Lower leg skin (tissue), 4 donors: ENCODE results near the gene ADARB2. TPM values are rescaled to one million over a fixed set of nuclear protein-coding genes. Genes with fewer than 3 reads are reported as not detected.
"Not testable (repeated sequence)": the region's sequence is repeated elsewhere in the genome, so short reads cannot be mapped to it uniquely, and the experiment has no call there.

Experiments used
- DNase-seq, 2 donors: peaks; one replicate each; pipeline ENCODE4 v3.0.0-alpha.2; 2019; ENCODE audit warnings: low spot score in 2 of 2
- H3K4me3 ChIP-seq: fragments of 200-600 bp; sonication (generic); 2 replicates; pipeline ENCODE4 v1.5.1; 2017; ENCODE audit warnings: mild to moderate bottlenecking, low read depth; ENCODE audit not compliant: poor library complexity, severe bottlenecking
- POLR2A ChIP-seq, 2 donors: fragments of 450-650 bp; IDR thresholded peaks; one replicate each; pipeline ENCODE4 v1.6.1; 2016 to 2017; ENCODE audit warnings: antibody characterized with exemption in 2 of 2, mild to moderate bottlenecking in 1 of 2, moderate library complexity in 1 of 2
- WGBS, 2 donors: methylation state at CpG; one replicate each; pipeline ENCODE4 v1.1.5; 2018; 5-methylcytosine and 5-hydroxymethylcytosine counted together
- intact Hi-C: fragments of 100-400 bp; cut with DNase I; formaldehyde crosslinking; loops from one replicate; pipeline ENCODE4 v1.15.0; 2023; ENCODE audit warnings: low total_unique reads
- total RNA-seq, 4 donors: library from RNA; depleted of rRNA; stranded (reverse); fragments of >200 nt; gene quantifications; one replicate each; pipeline ENCODE4 v1.1.0, GENCODE V29; 2016
- TF ChIP-seq, protein P1 (sequence below), 3 donors: fragments of 450-650 bp; IDR thresholded peaks; one replicate each; pipeline ENCODE4 v1.5.1; 2016; ENCODE audit warnings: antibody characterized with exemption in 3 of 3, mild to moderate bottlenecking in 3 of 3, moderate library complexity in 2 of 3

The ADARB2 gene
- total RNA-seq, 4 donors from 2014 or later, result 0.72 to 3.6 (median 1.8) TPM

DNA sequence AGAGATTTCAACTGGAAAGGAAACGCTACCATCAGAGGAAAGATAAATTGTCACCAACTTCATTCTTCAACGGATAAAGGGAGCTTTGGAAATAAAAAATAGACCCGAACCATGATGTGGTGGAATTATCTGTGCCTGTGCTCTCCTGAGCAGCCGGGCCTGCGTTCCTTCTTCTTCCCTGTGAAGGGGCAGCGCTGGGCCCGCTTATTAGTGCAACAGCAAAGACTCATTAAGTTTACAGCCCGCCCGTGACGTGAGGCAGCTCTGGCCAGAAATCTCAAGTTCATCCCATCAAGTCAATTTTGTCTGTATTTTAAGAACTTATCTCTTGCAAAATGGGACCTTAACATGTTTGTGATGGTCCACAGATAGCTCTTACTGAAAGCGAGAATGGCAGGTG is 193.7 kb downstream of the ADARB2 start:
- 85 to 89% methylated on average over 11 of the region's 11 CpGs for WGBS, 2 donors
- H3K4me3 ChIP-seq, result no peak overlapping the region
- intact Hi-C loops, result no loop called here
- TF ChIP-seq, protein P1, sequence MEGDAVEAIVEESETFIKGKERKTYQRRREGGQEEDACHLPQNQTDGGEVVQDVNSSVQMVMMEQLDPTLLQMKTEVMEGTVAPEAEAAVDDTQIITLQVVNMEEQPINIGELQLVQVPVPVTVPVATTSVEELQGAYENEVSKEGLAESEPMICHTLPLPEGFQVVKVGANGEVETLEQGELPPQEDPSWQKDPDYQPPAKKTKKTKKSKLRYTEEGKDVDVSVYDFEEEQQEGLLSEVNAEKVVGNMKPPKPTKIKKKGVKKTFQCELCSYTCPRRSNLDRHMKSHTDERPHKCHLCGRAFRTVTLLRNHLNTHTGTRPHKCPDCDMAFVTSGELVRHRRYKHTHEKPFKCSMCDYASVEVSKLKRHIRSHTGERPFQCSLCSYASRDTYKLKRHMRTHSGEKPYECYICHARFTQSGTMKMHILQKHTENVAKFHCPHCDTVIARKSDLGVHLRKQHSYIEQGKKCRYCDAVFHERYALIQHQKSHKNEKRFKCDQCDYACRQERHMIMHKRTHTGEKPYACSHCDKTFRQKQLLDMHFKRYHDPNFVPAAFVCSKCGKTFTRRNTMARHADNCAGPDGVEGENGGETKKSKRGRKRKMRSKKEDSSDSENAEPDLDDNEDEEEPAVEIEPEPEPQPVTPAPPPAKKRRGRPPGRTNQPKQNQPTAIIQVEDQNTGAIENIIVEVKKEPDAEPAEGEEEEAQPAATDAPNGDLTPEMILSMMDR (IDR thresholded peaks at IDR 0.05), result no peak
- TF ChIP-seq POLR2A (IDR thresholded peaks at IDR 0.05), result no peak
- peak in 1 of 2 donors; percentile 18 for DNase-seq

DNA sequence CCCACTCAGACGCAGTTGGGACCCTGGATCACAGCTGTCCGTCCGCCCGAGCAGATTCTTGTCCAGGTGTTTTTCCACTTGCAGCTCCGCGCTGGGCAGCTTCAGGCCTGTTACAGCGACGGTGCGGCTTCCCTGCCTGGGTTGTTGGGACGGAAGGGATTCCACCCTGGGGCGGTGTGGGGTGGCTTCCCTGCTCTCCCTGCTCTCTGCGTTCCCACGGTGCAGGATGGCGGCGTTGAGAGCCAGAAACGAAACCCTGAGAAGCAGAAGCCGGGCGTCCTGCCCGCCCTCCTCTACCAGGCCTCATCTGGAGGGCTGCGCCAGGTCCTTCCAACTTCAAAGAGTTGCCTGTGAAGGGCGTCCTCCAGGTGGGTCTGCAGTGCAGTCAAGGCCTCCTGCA is 194.4 kb downstream of the ADARB2 start:
- intact Hi-C loops, result no loop called here
- WGBS, 2 donors, result 64 to 68% methylated on average over 21 of the region's 21 CpGs
- no peak for TF ChIP-seq POLR2A (IDR thresholded peaks at IDR 0.05)
- TF ChIP-seq, protein P1 (IDR thresholded peaks at IDR 0.05), result no peak
- DNase-seq, result no peak
- no peak overlapping the region for H3K4me3 ChIP-seq

DNA sequence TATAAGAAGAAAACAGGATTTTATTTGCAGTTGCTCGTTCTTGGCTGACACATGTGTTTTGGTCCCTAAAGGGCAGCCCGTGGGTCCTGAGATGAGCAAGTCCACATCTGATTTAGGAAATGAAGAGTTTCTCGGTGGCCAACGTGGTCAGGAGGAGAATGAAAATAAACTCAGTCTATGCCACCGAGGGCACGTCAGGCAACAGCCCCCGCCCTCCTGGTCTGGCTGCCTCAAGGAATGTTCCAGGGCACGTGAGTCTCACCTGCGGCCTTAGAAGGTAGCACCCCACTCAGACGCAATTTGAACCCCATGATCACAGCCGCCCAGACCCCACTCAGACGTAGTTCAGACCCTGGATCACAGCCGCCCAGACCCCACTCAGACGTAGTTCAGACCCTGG is 197.2 kb downstream of the ADARB2 start:
- 61 to 74% methylated on average over 10 to 14 of the region's 14 CpGs for WGBS, 2 donors
- TF ChIP-seq, protein P1 (IDR thresholded peaks at IDR 0.05), result no peak
- TF ChIP-seq POLR2A (IDR thresholded peaks at IDR 0.05), result no peak
- intact Hi-C loops, result no loop called here
- DNase-seq, result no peak
- no peak overlapping the region for H3K4me3 ChIP-seq

DNA sequence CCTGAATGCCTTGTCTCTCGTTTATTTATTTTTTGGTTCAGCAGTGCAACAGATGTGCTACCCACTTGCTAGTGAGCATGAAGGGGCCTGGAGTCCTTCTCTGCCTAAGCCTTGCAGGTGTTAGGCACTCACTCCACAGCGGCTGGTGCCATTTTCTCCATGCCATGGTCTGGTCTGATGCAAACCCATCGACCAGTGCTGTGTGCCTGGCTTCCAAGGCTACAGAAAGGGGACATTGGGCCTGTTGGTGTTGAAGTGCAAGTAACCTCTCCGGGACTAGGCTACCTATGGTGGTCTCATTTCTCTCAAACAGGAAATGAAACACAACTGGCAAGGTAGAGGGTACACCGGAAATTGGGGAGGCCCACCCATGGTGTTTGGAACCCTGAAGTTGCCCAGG is 198.1 kb downstream of the ADARB2 start:
- DNase-seq, result no peak
- intact Hi-C loops, result no loop called here
- WGBS, 2 donors, result 78 to 80% methylated on average over 5 of the region's 5 CpGs
- TF ChIP-seq POLR2A (IDR thresholded peaks at IDR 0.05), result no peak
- TF ChIP-seq, protein P1 (IDR thresholded peaks at IDR 0.05), result no peak
- H3K4me3 ChIP-seq, result no peak overlapping the region

DNA sequence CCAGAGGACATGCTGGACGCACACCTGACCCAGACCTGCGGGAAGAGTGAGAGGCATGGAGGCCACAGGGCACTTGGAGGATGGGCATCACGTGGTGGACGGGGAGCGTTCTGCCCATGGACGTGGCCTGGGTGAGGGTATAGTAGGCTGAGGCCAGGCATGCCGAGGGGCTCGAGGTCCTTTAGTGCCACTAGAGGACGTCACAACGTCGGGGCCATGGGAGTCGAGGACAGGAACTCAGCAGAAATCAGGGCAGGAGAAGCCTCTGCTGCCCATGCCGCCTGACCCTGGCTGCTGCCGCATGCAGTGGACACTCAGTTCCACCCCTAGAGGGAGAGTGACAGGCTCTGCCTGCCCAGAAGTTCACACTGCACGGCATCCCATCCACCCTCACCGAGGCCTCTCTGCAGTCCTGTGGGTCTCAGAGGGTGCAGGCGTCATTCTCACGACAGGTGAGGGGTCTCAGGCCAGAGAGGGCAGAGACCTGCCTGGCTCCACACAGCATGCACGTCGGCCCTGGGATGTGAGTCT is 198.7 kb downstream of the ADARB2 start:
- WGBS, 2 donors, result 81 to 85% methylated on average over 18 to 19 of the region's 20 CpGs
- TF ChIP-seq, protein P1 (IDR thresholded peaks at IDR 0.05), result no peak
- TF ChIP-seq POLR2A (IDR thresholded peaks at IDR 0.05), result no peak
- intact Hi-C loops, result no loop called here
- no peak for DNase-seq
- no peak overlapping the region for H3K4me3 ChIP-seq

DNA sequence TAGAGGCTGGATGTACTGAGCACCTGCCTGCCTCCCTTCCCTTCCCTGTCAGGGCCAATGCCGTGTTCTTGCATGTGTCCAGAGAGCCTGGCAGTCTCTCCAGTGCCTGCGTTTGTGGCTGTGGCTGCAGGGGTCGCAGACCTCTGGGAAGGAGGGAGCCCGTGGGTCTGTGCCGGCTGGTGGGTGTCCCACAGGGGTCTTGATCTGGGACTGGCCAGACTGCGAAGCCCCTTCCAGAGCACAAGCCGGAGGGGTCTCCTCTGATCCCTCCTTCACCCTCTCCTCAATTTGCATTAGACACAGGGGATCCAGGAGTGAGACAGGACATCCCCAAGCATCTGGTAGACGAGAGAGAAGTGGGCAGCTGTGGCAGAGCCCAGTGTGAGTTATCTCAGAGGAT is 199.2 kb downstream of the ADARB2 start:
- WGBS, 2 donors, result 84 to 93% methylated on average over 5 to 7 of the region's 8 CpGs
- intact Hi-C loops, result no loop called here
- no peak for TF ChIP-seq POLR2A (IDR thresholded peaks at IDR 0.05)
- TF ChIP-seq, protein P1 (IDR thresholded peaks at IDR 0.05), result no peak
- no peak overlapping the region for H3K4me3 ChIP-seq
- DNase-seq, result no peak

DNA sequence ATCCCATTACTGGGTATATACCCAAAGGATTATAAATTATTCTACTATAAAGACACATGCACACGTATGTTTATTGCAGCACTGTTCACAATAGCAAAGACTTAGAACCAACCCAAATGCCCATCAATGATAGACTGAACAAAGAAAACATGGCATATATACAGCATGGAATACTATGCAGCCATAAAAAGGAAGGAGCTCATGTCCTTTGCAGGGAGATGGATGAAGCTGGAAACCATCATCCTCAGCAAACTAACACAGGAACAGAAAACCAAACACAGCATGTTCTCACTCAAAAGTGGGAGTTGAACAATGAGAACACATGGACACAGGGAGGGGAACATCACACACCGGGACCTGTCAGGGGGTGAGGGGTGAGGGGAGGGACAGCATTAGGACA is 199.9 kb downstream of the ADARB2 start:
- DNase-seq, intact Hi-C loops, H3K4me3 ChIP-seq: not testable (repeated sequence)
- 91% methylated on average over 2 of the region's 2 CpGs for WGBS, 2 donors
